Muscle of back (tissue), 11 donors: ENCODE measurements around the gene PACSIN3. TPM values are rescaled to one million over a fixed set of nuclear protein-coding genes. Genes with fewer than 3 reads are reported as not detected.

Source experiments
- DNase-seq, 3 donors: peaks; one replicate each; pipeline versions ENCODE4 v3.0.0 to v3.0.0-alpha.2; 2013
- polyA plus RNA-seq, 10 donors: library from polyadenylated mRNA; unstranded; fragments of 120-200 nt; gene quantifications; one replicate each; pipeline ENCODE4 v1.2.1, GENCODE V29; 2013; ENCODE audit not compliant: insufficient read length in 10 of 10

Gene PACSIN3
- polyA plus RNA-seq, 10 donors = 108 to 215 (median 190) TPM

DNA sequence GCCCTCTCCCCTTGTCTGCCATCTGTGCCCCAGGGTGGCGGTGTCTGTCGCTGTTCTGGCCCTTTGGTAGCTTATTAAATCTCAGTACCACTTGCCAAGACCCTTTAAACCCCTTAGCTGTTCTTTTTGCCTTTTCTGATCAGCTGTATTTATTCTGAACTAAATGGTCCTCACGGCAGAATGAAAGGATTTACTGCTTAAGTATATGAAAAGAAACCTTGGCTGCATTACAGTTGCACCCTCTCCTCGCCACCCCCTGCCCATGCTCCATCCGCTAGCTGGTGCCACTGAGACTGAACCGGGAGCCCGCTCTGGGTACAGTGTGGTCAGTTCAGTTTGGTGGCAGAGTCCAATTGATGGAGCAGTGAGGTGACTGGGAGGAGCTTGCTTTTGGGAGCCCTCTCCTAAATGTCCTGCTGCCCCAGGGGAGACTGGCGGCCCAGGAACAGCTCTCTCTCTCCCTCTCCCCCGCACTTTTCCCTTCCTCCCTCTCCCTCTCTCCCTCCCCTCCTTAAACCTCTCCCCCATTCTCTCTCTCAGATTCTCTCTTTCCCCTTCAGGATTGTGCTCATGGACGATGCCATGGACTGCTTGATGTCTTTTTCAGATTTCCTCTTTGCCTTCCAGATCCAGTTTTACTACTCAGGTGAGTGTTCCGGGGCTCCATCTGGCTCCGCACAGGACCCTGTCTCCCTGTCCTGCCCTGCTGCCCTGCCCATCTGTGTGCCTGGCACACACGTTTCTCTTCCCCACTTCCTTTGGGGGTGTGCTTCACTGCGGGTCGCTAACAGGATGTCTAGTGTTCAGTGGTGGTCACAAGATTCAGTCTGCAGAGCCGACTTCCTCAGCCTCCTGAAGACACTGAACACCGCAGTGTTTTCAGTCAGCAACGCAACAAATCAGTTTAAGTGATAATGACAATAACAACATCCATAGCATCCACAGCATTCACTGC is 31.3 kb downstream of the PACSIN3 start:
- no peak for DNase-seq

DNA sequence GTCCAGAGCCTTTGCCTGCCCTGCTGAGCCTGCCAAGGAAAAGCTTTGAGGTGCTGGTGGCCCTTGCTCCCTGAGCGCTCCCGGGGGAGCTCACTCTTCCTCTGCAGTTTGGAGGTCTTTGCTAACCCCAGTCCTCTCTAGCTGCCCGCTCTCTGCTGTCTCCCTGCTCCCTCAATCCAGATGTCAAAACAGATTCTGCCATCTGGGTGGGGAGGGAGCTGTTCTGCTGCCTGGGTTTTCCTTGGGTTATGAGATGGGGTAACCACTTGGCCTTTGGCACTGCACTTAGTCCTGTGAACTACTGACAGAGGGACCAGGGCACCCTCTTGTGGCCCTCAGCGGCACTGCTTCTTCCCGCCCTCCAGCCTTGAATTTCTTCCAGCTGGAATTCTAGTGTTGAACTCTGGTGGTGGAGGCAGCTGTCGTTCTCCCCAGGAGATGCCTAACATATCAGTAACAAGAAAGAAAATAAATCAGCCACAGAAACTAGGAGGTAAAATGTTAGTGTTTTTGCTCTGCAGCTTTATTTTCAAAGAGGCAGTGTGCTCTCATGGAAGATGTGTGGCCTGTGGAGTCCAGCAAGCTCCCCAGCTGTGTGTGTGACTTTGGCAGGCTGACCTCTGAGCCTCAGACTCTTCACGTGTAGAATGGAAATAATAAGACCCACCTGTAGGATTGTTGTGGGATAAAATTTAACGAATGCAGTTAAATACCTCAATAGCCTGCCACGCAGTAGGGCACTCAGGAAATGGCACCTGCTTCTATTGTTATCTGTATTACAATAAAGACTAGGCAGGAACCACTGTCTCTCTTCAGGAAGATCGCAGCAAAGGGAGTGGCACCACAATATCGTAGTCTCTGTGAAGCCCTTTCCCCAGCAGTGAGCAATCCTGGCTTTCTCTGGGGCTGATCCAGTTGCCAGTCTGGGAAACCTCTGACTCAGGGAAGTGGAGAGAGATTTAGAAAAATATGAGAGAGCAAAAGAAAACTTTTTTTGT is 33.0 kb downstream of the PACSIN3 start:
- DNase-seq = peak; percentile 83 to 94 (median 91)

GRCh38 chr11:47152126-47152952 is 33.9 kb downstream of the PACSIN3 start:
- no peak for DNase-seq

DNA sequence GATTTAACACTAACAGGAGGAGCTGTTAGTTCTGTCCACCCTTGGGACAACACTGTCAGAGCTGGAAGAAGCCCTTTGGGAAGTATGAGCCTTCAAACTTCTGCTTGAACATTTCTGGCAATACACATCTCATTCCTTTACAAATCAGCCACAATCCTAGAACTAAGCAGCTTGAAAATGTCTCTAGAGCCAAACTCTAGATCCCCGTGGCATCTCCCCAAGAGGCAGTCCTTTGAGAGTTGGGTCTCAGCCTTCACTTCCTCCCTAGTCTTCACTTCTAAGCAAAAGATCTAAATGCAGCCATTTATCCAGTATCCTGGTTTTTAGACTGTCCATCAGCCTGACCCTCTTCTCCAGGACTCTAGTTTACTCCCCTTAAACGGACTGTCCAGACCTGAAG is 36.5 kb downstream of the PACSIN3 start:
- no peak for DNase-seq

DNA sequence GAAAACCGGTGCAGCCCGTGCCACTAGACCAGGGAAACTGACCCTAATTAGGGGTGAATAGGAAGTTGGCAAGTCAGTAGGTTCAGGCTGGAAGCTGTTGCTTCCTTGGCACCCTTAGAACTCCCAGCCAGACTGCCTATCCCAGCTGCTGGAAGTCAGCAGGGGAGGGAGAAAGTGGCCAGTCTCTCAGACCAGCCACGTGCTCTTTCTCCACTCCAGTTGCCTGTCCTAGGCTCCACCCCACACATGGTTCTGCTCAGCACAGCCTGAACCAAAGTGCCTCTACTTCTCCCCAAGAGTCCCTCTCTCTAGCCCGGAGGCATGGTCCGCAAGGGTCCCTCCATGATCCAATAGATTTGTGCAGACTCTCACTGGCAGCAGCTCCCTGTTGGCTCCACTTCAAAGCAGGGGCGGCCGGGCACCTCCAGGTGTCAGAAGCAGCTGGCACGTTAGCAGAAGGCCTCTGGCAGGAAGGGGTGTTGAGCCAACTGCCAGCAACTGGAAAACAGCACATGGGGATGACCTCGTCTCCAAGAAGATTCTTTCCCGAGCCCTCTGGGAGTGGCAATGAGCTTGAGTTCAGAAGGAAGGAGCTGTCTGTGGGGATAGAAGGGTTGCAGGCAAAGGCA is 37.2 kb downstream of the PACSIN3 start:
- peak in 1 of 3 donors; percentile 56 for DNase-seq

DNA sequence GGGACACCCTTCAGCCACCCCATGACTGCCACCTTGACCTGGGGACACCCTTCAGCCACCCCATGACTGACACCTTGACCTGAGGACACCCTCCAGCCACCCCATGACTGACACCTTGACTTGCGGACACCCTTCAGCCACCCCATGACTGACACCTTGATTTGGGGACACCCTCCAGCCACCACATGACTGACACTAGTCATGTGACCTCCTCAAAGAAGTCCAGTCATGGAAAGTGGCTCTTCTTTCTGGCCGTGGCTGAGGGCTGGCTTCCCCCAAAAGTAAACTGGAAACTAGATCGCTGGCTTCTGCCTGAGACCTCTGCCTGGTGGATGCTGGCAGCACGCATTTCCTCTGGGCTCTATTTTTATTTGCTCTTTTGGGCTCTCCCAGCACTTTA is 38.0 kb downstream of the PACSIN3 start:
- no peak for DNase-seq

DNA sequence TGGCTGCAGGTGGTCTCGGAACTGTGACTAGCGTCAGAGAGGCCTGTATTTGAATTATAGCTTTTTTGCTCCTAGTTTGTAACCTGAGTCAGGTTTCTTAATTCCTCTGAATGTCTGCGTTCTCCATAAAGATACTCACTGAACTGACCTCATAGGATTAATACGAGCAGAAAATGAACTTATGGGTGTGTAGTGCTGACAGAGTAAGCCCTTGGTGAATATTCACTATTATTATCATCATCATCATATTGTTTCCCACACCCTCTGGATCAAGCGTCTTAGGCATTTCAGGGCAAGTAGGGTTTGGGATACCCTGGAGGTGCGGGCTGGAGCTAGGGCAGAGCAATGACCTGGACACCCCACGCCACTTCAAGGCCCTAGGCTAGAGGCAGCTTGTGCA is 38.6 kb downstream of the PACSIN3 start:
- DNase-seq = no peak

- no peak for DNase-seq
These were observed 39.0 kb downstream of the PACSIN3 start for GRCh38 chr11:47147250-47147649.

- DNase-seq = peak in 2 of 3 donors; percentile 64 to 77
These were observed 41.7 kb downstream of the PACSIN3 start for GRCh38 chr11:47144541-47144940.

DNA sequence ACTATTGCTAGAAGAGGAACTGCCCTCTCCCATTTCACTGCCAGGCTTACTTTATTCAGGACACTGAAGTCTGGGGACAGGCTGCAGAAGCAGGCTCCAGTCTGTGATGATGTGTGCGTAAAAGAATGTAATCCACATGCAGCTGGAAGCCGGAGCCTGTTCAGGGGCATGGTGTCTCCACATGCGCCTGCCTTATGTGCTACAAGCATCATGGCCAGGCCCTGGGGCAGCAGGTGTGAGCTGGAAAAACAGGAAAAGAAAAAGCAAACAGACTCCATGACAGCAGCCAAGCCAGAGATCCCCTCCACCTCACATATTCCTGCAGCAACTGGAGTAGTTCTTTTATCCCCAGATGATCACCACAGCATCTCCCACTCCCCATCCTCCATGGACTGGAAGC is 42.9 kb downstream of the PACSIN3 start:
- DNase-seq = peak; percentile 73 to 91 (median 79)

- DNase-seq = no peak
These were observed 46.4 kb downstream of the PACSIN3 start for GRCh38 chr11:47139878-47140277.

- DNase-seq = no peak
These were observed 48.8 kb downstream of the PACSIN3 start for GRCh38 chr11:47137476-47137875.

- no peak for DNase-seq
These were observed 49.3 kb downstream of the PACSIN3 start for GRCh38 chr11:47136921-47137320.

DNA sequence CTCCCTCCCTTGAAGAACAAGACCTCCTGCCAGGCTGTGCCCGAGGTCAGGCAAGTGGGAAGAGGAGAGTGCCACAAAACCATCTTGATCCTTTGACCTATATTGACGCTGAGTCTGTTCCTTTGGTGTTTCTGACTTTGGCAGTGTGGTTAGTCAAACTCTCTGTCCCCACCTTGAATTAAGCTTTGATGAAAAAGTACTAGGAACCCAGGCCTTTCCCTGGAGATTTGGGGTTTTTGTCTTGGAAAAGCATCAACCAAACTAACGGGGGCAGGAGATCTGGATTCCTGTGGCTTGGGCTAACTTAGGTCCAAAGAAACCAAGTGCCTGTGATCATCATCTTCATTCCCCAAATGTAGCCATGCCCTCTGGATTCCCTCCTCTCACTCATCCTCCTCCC is 49.9 kb downstream of the PACSIN3 start:
- DNase-seq = no peak

DNA sequence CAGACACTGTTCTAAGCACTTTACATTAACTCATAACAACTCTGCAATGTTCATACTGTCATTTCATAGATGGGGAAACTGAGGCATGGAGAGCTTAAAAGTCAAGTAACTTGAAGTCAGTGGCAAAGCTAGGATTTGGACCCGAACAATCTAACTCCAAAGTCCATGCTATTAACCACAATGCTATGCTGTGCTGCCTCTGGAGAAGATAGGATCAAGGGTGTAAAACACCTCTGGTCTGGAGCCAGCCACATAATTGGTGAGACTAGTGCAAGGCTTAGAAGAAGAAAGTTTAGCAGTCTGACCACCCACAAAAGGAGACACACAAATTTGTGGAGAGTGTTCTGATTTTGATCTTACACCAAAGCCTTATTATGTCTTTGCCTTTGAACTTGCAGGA is 53.3 kb downstream of the PACSIN3 start:
- DNase-seq = no peak

- DNase-seq = no peak
These were observed 53.7 kb downstream of the PACSIN3 start for GRCh38 chr11:47132490-47132889.

DNA sequence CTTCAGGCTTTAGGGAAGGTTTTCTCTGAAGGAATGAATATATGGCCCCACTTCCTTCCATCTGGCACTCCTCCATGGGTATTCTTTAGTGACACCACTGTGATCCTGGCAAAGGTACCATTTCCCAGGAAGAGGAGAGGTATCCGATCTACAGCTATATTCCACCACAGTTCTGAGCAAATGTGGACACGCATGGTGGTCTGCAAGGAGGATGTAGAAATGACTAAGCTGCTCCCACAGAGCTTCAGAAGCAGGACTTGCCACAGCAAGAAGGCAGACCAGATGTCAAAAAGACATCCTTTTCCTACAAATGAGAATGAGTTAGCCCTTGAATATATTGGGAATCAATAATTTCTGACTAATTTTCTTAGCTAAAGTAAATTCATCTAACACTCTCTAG is 55.1 kb downstream of the PACSIN3 start:
- no peak for DNase-seq

DNA sequence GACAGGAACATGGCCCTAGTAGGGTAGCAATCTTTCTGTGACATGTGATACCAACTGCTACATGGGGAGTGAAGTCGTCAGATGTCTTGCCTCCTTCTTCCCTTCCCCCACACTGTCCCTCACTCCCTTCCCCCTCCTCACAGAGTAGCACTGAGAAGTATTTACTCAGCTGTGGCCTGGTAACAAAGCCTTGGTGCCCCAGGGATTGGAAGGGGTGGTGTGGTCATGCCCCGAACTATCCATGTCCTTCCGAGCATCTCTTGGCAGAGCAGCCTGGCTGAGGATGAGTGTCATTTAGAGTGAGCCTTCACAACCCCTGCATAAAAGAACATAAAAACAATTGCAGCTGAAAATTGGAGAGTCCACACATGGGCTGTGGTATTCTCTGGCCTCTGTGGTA is 55.7 kb downstream of the PACSIN3 start:
- DNase-seq = no peak
